GM21529 (cell line): ENCODE results near the gene LCN6.
"Not testable (repeated sequence)": the region's sequence is repeated elsewhere in the genome, so short reads cannot be mapped to it uniquely, and the experiment has no call there.

Source experiments
- ATAC-seq: cut with Tn5 transposase; IDR thresholded peaks from one replicate; pipeline ENCODE4 v1.9.1; 2021; ENCODE audit not compliant: unreplicated experiment

The LCN6 gene

GRCh38 chr9:136711751-136712689 is 36.3 kb downstream of the LCN6 start, which contains the start of gene DIPK1B:
Gene DIPK1B (plus strand): TSS chr9:136712572. CDS start chr9:136712666, 94 bp downstream.
- no peak for ATAC-seq

- ATAC-seq = not testable (repeated sequence)
Measured at GRCh38 chr9:136711219-136711648, 37.1 kb downstream of the LCN6 start.

- no peak for ATAC-seq
Measured at GRCh38 chr9:136710543-136710942, 37.8 kb downstream of the LCN6 start.

- no peak for ATAC-seq
Measured at GRCh38 chr9:136709454-136710109, 38.7 kb downstream of the LCN6 start.

- ATAC-seq = no peak
Measured at GRCh38 chr9:136707849-136708517, 40.3 kb downstream of the LCN6 start.

GRCh38 chr9:136707011-136707410 is 41.3 kb downstream of the LCN6 start:
- no peak for ATAC-seq

- ATAC-seq = no peak
Measured at GRCh38 chr9:136705564-136705963, 42.8 kb downstream of the LCN6 start.

GRCh38 chr9:136704741-136705140 is 43.6 kb downstream of the LCN6 start:
- ATAC-seq = not testable (repeated sequence)

GRCh38 chr9:136703276-136703860 is 45.0 kb downstream of the LCN6 start:
- no peak for ATAC-seq

GRCh38 chr9:136701668-136702053 is 46.7 kb downstream of the LCN6 start:
- no peak for ATAC-seq

- ATAC-seq = peak; percentile 73
Measured at GRCh38 chr9:136700959-136701667, 47.2 kb downstream of the LCN6 start.

GRCh38 chr9:136700304-136700703 is 48.0 kb downstream of the LCN6 start:
- no peak for ATAC-seq

GRCh38 chr9:136698635-136699246 is 49.6 kb downstream of the LCN6 start:
- ATAC-seq = no peak

GRCh38 chr9:136697821-136698526 is 50.4 kb downstream of the LCN6 start:
- no peak for ATAC-seq

- no peak for ATAC-seq
Measured at GRCh38 chr9:136697146-136697820, 51.0 kb downstream of the LCN6 start.

GRCh38 chr9:136696502-136696901 is 51.8 kb downstream of the LCN6 start:
- ATAC-seq = no peak

GRCh38 chr9:136695955-136696354 is 52.4 kb downstream of the LCN6 start:
- ATAC-seq = no peak

GRCh38 chr9:136695435-136695895 is 52.9 kb downstream of the LCN6 start:
- no peak for ATAC-seq

GRCh38 chr9:136694872-136695247 is 53.5 kb downstream of the LCN6 start:
- no peak for ATAC-seq
